Stimulated activated CD4-positive, alpha-beta T cell treated with anti-CD3 and anti-CD28 coated beads, Interleukin-12 subunit alpha, Interleukin-12 subunit beta, amount 100 ng/mL, for 48 hours (primary cell): ENCODE results near the gene OTUD3.

ENCODE experiments used
- DNase-seq, 3 donors: peaks; one replicate each; pipeline ENCODE4 v3.0.0-alpha.2; 2020; ENCODE audit warnings: low read depth in 2 of 3, low spot score in 1 of 3

OTUD3 gene

DNA sequence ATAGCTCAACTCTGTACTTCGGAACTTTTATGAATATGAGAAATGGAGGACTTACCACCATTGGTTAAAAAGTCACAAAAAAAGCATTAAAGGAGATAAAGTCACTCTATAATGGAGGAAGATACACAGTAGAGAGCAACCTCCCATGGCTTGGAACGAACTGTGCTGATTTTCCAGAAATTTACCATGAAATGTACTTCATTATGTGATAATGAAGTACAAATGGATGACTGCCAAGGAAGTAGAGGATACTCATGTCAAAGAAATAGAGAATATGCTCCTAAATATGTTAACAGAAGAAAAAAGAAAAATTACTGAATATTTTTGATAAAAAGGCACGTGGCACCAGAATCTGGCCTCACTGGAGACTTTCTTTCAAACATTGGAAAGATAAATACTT, 64.8 kb downstream of the OTUD3 start:
- no peak for DNase-seq

DNA sequence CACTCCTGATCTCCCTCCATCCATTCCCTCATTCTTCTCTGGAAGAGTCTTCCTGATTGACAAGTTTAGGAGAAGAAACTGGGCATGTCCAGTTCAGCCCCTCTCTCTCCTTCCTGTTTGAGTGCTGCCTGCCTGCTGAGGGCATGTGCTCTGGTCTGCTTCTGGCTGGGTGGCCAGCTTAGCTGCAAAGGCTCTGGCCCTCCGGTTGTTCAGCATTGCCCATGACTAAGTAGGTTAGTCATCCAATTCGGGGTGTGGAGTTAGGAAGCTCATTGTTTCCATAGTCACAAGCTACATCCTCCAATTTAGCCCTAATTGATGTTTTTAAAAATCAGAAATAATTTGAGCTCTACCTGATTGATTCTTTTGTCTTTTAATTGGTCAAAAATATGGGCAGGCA, 66.8 kb downstream of the OTUD3 start:
- DNase-seq, result no peak

DNA sequence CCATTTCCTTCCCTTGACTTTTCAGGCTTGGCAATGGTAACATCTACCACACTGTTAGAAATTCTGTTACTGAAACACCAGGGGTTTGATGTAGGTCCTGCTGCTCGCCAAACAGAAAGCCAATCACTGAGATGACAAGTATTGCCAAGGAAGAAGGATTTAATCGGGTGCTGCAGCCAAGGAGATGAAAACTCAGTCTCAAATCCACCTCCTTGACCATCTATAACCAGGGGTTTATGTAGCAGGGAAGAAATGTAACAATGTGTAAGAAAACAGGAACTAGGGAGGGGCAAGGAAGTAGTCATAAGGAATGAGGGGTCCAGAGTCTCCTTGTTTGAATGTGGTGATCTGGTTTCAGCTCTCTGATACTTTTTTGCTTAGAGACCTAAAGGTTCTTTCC, 71.9 kb downstream of the OTUD3 start:
- DNase-seq, result no peak

DNA sequence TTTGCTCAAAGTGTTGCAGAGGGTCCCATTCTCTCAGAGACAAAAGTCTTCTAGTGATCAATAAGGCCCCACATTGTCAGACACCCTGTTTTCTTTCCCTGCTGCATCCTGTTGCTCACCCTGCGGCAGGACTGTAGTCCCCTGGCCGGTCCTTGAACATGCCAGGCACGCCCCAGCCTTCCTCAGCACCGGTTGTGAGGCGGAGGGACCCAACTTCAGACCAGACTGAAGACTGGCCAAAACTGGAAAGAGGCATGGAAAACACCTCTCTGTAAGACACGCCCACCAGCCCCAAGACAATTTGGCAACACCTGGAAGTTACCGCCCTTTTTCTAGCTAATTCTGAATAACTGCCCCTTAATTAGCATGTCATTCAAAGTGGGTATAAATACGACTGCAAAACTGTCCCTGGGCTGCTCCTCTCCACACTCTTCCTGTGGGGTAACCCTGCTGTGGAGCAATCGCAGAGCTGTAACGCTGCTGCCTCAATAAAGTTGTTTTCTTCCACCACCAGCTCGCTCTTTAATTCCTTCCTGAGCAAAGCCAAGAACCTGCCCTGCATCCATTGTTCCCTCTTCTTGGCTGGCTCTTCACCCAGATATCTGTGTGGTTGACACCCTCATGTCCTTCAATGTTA, 73.5 kb downstream of the OTUD3 start:
- DNase-seq, result no peak

DNA sequence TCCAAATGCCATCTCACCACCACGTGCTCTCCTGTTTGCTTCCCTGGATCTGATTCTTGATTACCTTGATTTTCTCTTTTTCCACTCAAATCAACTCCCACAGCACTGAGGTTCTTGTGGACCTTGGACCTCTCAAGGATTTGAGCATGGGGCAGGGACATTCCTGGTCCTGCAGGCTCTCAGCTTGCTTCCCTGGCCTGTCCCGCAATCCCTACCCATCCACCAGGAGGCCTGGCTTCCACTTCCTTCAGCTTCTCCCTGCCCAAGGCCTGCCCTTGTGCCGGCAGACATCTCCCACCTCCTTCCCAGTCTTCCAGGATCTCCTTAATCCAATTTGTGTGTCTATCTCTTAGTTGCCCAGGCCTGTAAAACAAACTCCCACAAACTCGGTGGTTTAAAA, 75.6 kb downstream of the OTUD3 start:
- DNase-seq, result no peak

DNA sequence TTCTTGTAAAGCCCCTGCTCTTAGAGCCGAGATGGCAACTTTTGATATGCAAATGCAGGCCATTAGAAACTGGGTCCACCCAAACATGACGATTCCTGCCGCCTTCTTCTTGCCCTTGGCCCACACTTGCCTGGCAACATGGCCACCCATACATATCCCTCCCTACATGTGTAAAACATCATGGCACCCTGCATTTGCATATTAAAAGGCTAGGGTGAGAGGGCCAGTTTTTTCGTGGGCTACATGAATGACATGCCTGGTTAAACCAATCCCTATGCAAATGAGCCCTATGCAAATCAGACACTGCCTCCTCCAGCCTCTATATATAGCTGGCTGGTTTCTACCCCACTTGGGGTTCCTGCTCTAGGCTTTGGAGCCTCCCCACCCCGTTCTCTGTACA, 78.4 kb downstream of the OTUD3 start:
- no peak for DNase-seq
